Hepatocyte (in vitro differentiated cells): ENCODE results near the gene PRKCA. TPM values are rescaled to one million over a fixed set of nuclear protein-coding genes. Genes with fewer than 3 reads are reported as not detected.

Source experiments
- DNase-seq: peaks from one replicate; pipeline ENCODE4 v3.0.0-alpha.2; 2016; ENCODE audit warnings: low spot score
- H2AFZ ChIP-seq: fragments of 200-600 bp; sonication (generic); 2 replicates; pipeline ENCODE4 v1.6.0; 2016; ENCODE audit warnings: antibody characterized with exemption, mild to moderate bottlenecking
- H3K27ac ChIP-seq: fragments of 200-600 bp; sonication (generic); 2 replicates; pipeline ENCODE4 v1.5.1; 2016; ENCODE audit warnings: mild to moderate bottlenecking
- H3K27me3 ChIP-seq: fragments of 200-600 bp; sonication (generic); 2 replicates; pipeline ENCODE4 v1.6.1; 2016
- H3K36me3 ChIP-seq: fragments of 200-600 bp; sonication (generic); replicated peaks from 2 replicates; pipeline ENCODE4 v1.5.1; 2016; ENCODE audit warnings: low read depth; ENCODE audit not compliant: insufficient read depth
- H3K4me1 ChIP-seq: fragments of 200-600 bp; sonication (generic); 2 replicates; pipeline ENCODE4 v1.5.1; 2016; ENCODE audit warnings: mild to moderate bottlenecking, moderate library complexity; ENCODE audit not compliant: insufficient read depth
- H3K4me2 ChIP-seq: fragments of 200-600 bp; sonication (generic); 2 replicates; pipeline ENCODE4 v1.6.0; 2016
- H3K4me3 ChIP-seq: fragments of 200-600 bp; sonication (generic); 2 replicates; pipeline ENCODE4 v1.5.1; 2016; ENCODE audit warnings: mild to moderate bottlenecking
- H3K79me2 ChIP-seq: fragments of 200-600 bp; sonication (generic); 2 replicates; pipeline ENCODE4 v1.6.0; 2017; ENCODE audit warnings: mild to moderate bottlenecking
- H3K9me2 ChIP-seq: fragments of 200-600 bp; sonication (generic); replicated peaks from 2 replicates; pipeline ENCODE4 v1.6.0; 2017; ENCODE audit warnings: mild to moderate bottlenecking; ENCODE audit not compliant: insufficient read depth
- H3K9me3 ChIP-seq: fragments of 200-600 bp; sonication (generic); 2 replicates; pipeline ENCODE4 v1.5.1; 2016; ENCODE audit warnings: low read depth, mild to moderate bottlenecking
- H4K20me1 ChIP-seq: fragments of 200-600 bp; sonication (generic); 2 replicates; pipeline ENCODE4 v1.6.0; 2016; ENCODE audit warnings: mild to moderate bottlenecking; ENCODE audit not compliant: insufficient read depth, poor library complexity, severe bottlenecking
- CTCF ChIP-seq: fragments of 200-600 bp; sonication (generic); IDR thresholded peaks from 2 replicates; pipeline ENCODE4 v1.5.1; 2016; ENCODE audit warnings: antibody characterized with exemption, mild to moderate bottlenecking; ENCODE audit not compliant: poor library complexity
- EZH2 ChIP-seq: fragments of 200-600 bp; sonication (generic); IDR thresholded peaks from 2 replicates; pipeline ENCODE4 v1.6.1; 2016; ENCODE audit warnings: antibody characterized with exemption, mild to moderate bottlenecking, borderline replicate concordance
- EZH2phosphoT487 ChIP-seq: fragments of 200-600 bp; sonication (generic); IDR thresholded peaks from one replicate; pipeline ENCODE4 v1.6.1; 2018; ENCODE audit warnings: antibody characterized with exemption, mild to moderate bottlenecking, low read depth, moderate library complexity; ENCODE audit not compliant: unreplicated experiment, severe bottlenecking
- WGBS: methylation state at CpG from one replicate; pipeline ENCODE4 v1.1.6; 2016; ENCODE audit warnings: low lambda C conversion rate; ENCODE audit errors: missing lambda C conversion rate; 5-methylcytosine and 5-hydroxymethylcytosine counted together
- polyA plus RNA-seq: library from polyadenylated mRNA; unstranded; fragments of >200 nt; fragmentation: Nextera tagmentation; extraction: Ambion mirVana; gene quantifications from 2 replicates; pipeline ENCODE4 v1.2.1, GENCODE V29; 2016
- total RNA-seq: library from RNA; depleted of rRNA; stranded (reverse); fragments of >200 nt; gene quantifications from 2 replicates; pipeline ENCODE4 v1.2.3, GENCODE V29; 2014

The PRKCA gene
- total and polyA plus RNA-seq, 2 experiments from 2014 or later = 5.9 to 18.5 TPM

- Histone ChIP-seq H2AFZ (no peak overlapping the region), H4K20me1 (no peaks in the 10 kb centered on the region), H3K79me2 (no peaks in the 10 kb centered on the region), H3K4me3 (no peak overlapping the region), H3K4me1 (no peaks in the 10 kb centered on the region), H3K9me3 (no peaks in the 10 kb centered on the region), H3K27ac (no peak overlapping the region), H3K9me2 (no peaks in the 10 kb centered on the region), H3K27me3 (no peaks in the 10 kb centered on the region), H3K36me3 (no peaks in the 10 kb centered on the region), H3K4me2 (no peak overlapping the region)
- no peak for DNase-seq
- TF ChIP-seq EZH2 = no peak
- TF ChIP-seq EZH2phosphoT487 = no peak
- no peak for TF ChIP-seq CTCF
- 83% methylated on average over 10 of the region's 10 CpGs for WGBS
Observed at GRCh38 chr17:66805567-66805966, 503.2 kb downstream of the PRKCA start.

GRCh38 chr17:66807182-66807581, 504.8 kb downstream of the PRKCA start:
- Histone ChIP-seq H3K79me2 (no peaks in the 10 kb centered on the region), H4K20me1 (no peaks in the 10 kb centered on the region), H3K27ac (no peak overlapping the region), H3K9me3 (no peaks in the 10 kb centered on the region), H3K9me2 (no peaks in the 10 kb centered on the region), H2AFZ (no peak overlapping the region), H3K27me3 (no peaks in the 10 kb centered on the region), H3K36me3 (no peaks in the 10 kb centered on the region), H3K4me1 (no peaks in the 10 kb centered on the region), H3K4me3 (no peak overlapping the region), H3K4me2 (no peak overlapping the region)
- no peak for TF ChIP-seq CTCF
- TF ChIP-seq EZH2 = no peak
- TF ChIP-seq EZH2phosphoT487 = no peak
- 96% methylated on average over 10 of the region's 10 CpGs for WGBS
- DNase-seq = no peak

GRCh38 chr17:66809408-66809807, 507.0 kb downstream of the PRKCA start:
- H3K9me3 ChIP-seq = no peaks in the 10 kb centered on the region
- H4K20me1 ChIP-seq = no peaks in the 10 kb centered on the region
- no peak overlapping the region for H2AFZ ChIP-seq
- H3K4me1 ChIP-seq = no peaks in the 10 kb centered on the region
- H3K4me3 ChIP-seq = no peak overlapping the region
- no peaks in the 10 kb centered on the region for H3K27me3 ChIP-seq
- no peak for DNase-seq
- no peak overlapping the region for H3K4me2 ChIP-seq
- H3K79me2 ChIP-seq = no peaks in the 10 kb centered on the region
- no peaks in the 10 kb centered on the region for H3K36me3 ChIP-seq
- TF ChIP-seq EZH2 (no peak), EZH2phosphoT487 (no peak), CTCF (no peak)
- H3K27ac ChIP-seq = no peak overlapping the region
- WGBS = 88% methylated on average over 5 of the region's 5 CpGs
- H3K9me2 ChIP-seq = no peaks in the 10 kb centered on the region
